ENCODE results near the gene RTKN. TPM values are rescaled to one million over a fixed set of nuclear protein-coding genes. Genes with fewer than 3 reads are reported as not detected.
"Not testable (repeated sequence)": the region's sequence is repeated elsewhere in the genome, so short reads cannot be mapped to it uniquely, and the experiment has no call there.

The RTKN gene
- total RNA-seq (2014; rRNA removed; shearing (Covaris generic)): 23.1 and 33.3 TPM in 2 replicates

GRCh38 chr2:74441690-74442482 is at the start of gene RTKN:
Gene RTKN (minus strand): TSS chr2:74441937. CDS start chr2:74441816, 121 bp downstream.
- DNase-seq (ENCODE audit: low spot score): no peak

- DNase-seq (ENCODE audit: low spot score): no peak
Observed at GRCh38 chr2:74489906-74490305, 48.2 kb upstream of the RTKN start.

- DNase-seq (ENCODE audit: low spot score): no peak
Observed at GRCh38 chr2:74488643-74489481, 47.1 kb upstream of the RTKN start.

DNA sequence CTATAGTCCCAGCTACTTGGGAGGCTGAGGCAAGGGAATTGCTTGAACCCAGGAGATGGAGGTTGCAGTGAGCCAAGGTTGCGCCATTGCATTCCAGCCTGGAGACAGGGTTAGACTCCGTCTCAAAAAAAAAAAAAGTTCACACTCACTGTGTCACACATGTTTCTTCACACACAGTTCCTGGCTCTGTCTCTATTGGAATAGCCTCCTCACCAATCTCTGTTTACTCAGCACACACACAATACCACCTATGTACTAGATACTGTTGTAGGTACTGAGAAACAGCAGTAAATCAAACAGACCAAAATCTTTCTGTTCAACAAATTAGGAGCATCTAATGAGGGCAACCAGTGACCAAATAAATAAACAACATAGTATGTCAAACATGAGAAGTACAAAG is 44.4 kb upstream of the RTKN start:
- DNase-seq (ENCODE audit: low spot score): no peak

GRCh38 chr2:74483675-74484164 is 42.0 kb upstream of the RTKN start:
- DNase-seq (ENCODE audit: low spot score): not testable (repeated sequence)

DNA sequence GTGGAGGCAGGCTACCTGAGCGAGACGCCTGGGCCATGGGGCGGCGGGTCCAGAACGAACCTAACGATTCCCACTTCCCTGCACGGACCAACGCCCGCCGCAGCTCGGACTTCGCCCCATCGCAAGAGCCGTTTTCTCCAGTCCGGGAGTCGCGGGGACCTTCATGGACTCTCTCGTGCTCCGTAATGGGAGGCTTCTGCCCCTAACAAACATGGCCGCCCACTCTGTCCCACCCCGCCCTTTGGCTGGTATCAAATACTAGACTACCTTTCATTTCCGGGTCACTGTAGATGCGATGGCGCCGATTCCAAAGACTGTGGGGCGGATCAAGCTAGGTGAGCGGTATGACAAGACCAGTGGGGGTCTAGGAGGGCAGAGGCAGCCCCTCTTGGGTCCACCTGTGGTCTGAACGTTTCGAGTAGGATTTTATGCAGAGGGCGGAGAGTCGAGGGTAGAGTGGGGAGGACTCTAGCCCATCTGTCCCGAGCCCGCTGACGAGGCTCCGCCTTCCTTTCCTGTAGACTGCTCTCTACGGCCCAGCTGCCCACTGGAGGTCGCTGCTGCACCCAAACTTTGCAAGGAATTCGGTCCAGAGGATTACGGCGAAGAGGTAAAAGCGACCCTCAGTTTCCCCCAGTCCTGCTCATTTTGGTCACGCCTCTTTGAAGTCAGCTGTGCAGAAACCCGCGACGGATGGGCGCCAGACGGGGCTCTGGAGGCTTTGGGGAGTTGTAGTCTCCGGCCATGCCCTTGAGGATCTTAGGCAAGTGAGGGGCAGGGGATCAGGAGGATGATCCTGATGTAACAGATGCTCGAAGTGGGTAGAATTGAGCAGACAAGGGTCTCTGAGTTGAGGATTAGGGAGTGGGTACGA is 41.3 kb upstream of the RTKN start, which contains the start of the genes CCDC142 and TTC31:
Gene CCDC142 (minus strand): TSS at position 198 of the 874 bp plus-strand sequence. CDS start 161 bp downstream, at position 37.
Gene TTC31 (plus strand): TSS at position 281 of the 874 bp plus-strand sequence. CDS start 15 bp downstream, at position 296.
- DNase-seq (ENCODE audit: low spot score): peak; percentile 94

DNA sequence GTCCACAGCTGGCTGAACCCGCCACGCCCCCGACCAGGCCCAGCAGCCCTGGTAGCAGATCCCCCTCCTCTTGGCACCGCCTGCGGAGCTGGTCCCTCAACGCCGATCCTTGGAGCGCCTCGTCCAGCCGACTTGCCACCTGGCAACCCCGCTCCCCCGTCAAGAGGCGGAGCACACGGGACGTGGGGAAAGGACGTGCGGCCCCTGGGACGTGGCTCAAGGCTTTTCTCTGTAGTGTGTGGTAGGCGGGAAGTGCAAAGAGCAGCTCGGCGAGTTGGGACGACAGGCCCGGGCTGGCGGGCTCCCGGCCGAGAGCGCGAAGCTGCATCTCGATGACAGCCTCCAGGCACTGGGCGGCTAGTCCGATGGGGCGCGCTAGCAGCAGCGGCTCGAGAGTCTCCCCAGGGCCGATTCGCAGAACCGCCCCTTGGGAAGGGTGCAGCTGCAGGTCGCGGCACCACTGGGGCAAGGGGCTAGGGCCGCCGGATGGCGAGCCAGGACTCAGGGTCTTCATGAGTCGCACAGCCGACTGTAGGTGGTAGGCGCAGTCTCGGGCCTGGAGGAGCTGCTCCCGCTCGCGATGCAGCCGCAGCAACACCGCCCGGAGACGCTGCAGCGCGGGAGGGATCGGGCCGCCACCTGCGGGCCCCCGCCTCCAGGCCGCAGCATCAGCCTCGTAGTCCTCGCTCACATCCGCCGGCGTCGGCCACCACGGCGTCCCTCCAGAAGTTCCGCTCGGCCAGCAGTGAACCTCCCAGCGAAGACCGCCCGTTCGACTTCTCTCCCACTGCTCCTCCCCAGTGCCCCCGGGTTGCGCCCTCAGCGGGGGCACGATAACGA is 40.4 kb upstream of the RTKN start:
- no peak for DNase-seq (ENCODE audit: low spot score)

DNA sequence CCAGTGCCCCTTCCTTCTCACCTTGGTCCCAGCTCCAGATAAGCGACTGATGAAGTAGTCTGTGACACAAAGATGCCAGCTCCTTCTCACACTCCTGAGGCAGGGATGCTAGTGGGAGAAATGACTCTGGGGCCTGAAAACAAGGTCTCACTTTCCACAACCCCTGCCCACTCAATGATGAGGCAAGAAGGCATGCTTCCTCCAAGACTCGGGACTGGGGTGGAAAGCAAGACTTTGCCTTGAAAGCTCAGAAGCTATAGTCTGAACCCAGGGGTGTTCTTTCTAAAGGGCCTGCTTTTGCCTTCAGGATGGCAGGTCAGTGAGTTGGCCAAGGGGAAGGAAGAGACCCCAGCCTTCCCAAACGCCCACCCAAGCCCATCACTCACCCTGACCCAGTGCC is 39.7 kb upstream of the RTKN start:
- no peak for DNase-seq (ENCODE audit: low spot score)

GRCh38 chr2:74474899-74475298 is 33.2 kb upstream of the RTKN start:
- no peak for DNase-seq (ENCODE audit: low spot score)

DNA sequence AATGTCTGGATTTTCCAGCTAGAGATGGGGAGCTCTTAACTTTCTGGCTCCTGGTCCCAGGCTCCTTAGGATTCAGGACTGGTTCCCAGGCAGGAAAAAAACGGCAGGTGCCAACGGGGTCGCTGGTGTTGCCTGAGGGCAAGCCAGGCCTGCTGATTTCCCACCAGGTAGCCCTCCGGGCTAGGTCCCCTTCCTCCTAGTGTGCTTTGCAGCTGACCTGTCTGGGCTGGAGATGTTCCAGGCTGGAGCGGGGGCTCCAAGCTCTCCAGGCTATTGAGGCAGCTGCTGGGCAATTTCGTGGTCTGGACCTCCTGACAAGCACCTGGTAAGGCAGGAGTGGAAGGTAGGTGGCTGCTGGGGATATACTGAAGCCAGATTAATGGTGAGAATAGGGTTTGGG is 32.7 kb upstream of the RTKN start:
- no peak for DNase-seq (ENCODE audit: low spot score)

DNA sequence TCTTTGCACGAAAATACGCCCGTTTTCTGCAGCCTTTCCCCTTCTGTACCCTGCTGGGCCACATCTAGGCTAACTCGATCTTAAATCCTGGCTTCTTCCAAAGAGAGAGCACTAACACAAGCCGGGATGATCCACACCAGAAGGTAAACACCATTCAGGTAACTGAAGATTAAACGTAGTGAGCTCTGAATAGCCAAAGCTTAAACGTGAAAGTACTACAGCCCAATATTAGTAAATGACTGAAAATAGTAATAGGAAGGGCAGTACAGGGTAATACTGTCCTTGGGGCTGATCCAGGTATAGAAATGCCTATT is 31.2 kb upstream of the RTKN start:
- no peak for DNase-seq (ENCODE audit: low spot score)

DNA sequence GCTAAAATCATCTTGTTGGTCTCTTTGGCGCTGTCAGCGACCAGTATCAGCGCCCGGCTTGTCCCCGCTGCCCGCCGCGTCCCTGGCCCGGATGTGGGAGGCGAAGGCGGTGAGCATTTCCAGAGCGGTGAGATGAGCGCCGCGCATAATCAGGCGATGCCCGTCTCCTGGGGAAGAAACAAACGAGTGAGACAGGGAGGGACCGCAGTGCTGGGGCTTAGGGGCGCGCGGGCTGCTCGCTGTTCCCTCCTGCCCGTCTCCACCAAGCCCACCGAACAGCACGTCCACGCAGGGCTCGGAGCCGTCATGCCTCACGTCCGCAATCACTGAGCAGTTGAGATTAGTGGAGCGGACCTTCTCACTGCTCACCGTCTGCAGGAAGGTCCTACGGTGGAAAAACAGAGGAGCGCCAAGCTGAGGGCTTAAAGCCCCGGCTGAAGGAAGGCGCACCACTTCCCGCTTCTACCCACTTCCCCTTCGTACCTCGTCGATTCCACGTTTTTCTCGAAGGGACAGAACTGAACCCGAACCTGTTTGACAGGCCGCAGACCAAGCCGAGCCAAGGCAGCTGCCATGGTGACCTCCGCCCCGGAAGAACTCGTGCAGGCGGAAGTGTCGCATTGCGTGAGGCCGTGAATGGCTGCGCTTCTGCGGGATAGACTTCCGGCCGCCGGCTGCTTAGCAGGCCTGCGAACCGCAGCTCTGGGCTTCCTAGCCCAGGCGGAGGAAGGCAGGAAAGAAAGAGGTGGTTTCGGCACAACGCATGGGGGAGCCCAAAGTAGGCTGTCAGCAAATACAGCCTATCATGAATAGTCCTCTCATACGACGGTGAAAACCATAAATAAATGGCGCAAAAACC is 30.6 kb upstream of the RTKN start, which contains the start of gene MRPL53:
Gene MRPL53 (minus strand): TSS at position 595 of the 859 bp plus-strand sequence. CDS start 20 bp downstream, at position 575.
- DNase-seq (ENCODE audit: low spot score): peak; percentile 79

GRCh38 chr2:74471332-74472065 is 29.8 kb upstream of the RTKN start:
- no peak for DNase-seq (ENCODE audit: low spot score)

DNA sequence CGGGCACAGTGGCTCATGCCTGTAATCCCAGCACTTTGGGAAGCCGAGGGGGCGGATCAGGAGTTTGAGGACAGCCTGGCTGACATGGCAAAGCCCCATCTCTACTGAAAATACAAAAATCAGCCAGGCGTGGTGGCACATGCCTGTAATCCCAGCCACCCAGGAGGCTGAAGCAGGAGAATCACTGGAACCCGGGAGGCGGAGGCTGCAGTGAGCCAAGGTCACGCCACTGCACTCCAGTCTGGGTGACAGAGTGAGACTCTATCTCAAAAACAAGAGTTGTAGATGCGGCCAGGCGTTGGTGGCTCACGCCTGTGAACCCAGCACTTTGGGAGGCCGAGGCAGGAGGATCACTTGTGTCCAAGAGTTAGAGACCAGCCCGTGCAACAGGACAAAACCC is 29.0 kb upstream of the RTKN start:
- not testable (repeated sequence) for DNase-seq (ENCODE audit: low spot score)

DNA sequence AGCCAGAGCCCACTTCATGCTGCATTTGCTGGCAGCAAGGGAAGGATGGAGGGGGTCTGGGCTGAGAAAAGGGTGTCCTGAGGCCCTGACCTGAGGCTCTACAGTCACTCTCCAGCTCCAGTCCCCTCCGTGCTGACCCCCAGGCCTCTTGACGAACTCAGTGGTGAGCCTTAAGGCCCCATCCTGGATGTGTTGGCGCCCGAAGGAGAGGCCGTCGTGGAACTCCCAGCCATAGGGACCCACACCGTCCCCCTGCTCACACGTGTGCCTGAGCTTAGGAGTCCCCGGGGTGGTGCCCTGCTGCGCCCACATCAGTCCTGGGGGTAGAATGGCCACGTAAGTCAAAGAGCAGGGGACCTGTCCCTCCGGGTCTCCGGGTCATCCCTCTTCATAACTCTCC is 22.7 kb upstream of the RTKN start:
- no peak for DNase-seq (ENCODE audit: low spot score)

- DNase-seq (ENCODE audit: low spot score): no peak
Observed at GRCh38 chr2:74462786-74463105, 21.0 kb upstream of the RTKN start.

- no peak for DNase-seq (ENCODE audit: low spot score)
Observed at GRCh38 chr2:74462054-74462785, 20.5 kb upstream of the RTKN start.
